GM13976 (cell line): ENCODE measurements around the gene NCSTN.

Experiments used
- DNase-seq: peaks from one replicate; pipeline ENCODE4 v3.0.0; 2012; ENCODE audit warnings: low spot score
- in situ Hi-C: fragments of 300-500 bp; cut with MboI; formaldehyde crosslinking; loops from one replicate; pipeline ENCODE4 v1.12.0; 2022; ENCODE audit warnings: low sequenced_read_pairs, mixed read lengths, inconsistent platforms; ENCODE audit not compliant: unreplicated experiment
- TF ChIP-seq, protein P1 (sequence below): IDR thresholded peaks from 2 replicates; pipeline ENCODE4 v1.5.1; 2012; ENCODE audit warnings: borderline replicate concordance, mild to moderate bottlenecking; ENCODE audit not compliant: insufficient read depth; ENCODE audit errors: extremely low read depth, missing control alignments, control extremely low read depth

Gene NCSTN

DNA sequence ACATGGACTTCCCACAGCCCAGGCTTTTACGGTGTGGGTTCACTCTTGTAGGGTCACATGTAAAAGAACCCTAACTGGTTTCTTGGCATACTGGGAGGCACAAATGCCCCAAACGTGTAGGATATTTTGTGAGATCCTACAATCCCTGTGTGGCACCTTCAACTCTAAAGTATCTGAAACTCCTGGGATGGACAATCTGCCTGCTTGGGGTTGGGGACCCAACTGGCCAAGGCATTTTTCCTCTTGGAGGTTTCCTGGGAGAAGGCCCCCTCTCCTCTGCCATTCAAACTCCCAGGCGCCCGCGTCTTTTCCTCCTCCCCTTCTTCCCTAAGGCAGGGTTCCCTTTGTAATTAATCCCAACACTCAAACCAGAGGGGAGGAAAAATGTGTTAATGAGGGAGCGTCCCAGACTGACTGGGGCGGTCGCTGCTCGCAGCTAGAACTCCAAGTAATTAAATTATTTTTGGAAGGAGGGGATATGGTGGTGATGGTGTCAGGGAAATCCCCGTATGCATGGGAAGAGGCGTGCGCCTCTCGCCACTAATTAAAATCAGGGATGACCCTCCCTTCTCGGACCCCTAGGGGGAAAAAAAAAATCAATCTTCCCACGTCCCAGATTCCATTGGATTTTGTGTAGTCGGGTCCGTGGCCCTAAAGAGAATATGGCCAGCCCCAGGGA lies 56.5 kb downstream of the NCSTN start:
- in situ Hi-C loops: loop anchor here (25.0 kb wide), 1 partner anchor 563 kb away; the partner anchor contains the start of gene ITLN2
- no peak for DNase-seq
- TF ChIP-seq, protein P1, sequence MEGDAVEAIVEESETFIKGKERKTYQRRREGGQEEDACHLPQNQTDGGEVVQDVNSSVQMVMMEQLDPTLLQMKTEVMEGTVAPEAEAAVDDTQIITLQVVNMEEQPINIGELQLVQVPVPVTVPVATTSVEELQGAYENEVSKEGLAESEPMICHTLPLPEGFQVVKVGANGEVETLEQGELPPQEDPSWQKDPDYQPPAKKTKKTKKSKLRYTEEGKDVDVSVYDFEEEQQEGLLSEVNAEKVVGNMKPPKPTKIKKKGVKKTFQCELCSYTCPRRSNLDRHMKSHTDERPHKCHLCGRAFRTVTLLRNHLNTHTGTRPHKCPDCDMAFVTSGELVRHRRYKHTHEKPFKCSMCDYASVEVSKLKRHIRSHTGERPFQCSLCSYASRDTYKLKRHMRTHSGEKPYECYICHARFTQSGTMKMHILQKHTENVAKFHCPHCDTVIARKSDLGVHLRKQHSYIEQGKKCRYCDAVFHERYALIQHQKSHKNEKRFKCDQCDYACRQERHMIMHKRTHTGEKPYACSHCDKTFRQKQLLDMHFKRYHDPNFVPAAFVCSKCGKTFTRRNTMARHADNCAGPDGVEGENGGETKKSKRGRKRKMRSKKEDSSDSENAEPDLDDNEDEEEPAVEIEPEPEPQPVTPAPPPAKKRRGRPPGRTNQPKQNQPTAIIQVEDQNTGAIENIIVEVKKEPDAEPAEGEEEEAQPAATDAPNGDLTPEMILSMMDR: no peak

DNA sequence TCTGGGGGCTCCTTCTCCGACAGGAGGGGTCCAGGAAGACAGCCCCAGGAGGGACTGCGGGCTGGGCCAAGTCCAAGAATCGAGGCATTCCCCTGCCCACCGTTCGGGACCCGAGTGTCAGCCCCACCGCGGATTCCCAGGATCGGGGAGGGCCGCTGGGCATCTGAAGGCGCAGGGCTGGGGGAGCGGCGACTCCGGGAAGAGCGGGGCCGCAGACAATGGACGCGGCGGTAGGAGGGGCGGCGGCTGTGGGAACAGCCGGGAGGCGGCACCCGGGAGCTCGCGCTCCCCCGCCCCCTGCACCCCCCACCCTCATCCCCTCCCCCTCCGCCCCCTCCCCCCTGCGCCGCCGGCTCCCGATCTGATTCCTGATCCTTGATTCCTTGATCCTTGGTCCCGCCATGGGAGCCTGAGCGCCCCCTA lies 57.1 kb downstream of the NCSTN start, which contains the start of gene VANGL2:
Gene VANGL2, plus strand, starts transcription at position 342 of the 423 bp plus-strand sequence. CDS start 15,274 bp downstream, outside the sequence.
- TF ChIP-seq, protein P1: no peak
- peak; percentile 83 for DNase-seq
- in situ Hi-C loops: loop anchor here (25.0 kb wide), 1 partner anchor 562 kb away; the partner anchor contains the start of gene ITLN2

DNA sequence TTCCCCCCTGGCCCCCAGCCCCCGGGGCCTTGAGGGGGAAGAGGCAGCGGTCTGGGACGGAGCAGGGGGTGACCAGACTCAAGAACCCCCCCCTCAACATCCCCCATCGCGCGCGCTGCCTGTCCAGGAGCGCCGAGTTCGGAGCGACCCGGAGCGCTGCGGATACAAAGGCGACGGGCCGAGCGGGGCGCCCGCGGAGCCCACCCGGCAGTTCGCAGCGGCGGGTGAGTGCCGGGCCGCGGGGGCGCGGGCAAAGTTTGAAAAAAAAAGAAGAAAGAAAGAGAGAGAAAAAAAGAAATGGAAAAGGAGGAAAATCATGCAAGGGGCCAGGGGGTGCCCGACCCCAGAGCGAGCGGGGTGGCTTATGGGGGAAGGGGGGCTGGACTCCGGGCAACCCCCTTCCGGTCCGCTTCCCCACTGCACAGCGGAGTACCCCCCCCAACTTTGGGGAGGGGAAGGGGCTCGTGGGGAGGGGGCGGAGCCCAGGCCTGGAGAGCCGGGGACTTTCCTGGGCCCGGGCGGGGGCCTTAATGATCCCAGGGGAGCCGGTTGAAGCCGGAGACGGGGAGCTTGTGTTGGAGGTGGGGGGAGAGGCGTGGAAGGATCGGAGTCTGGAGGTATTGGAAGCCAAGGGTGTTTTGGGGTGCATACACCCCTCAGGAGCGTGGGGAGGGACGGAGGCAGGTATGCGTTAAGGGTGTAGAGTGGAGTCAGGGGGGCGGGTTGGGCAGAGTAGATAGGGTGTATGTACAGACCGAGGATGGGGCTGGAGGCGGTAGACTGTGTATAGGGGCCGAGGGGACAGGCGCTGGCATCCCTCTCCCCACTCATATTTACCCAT lies 57.7 kb downstream of the NCSTN start:
- no peak for DNase-seq
- TF ChIP-seq, protein P1: no peak
- in situ Hi-C loops: loop anchor here (25.0 kb wide), 1 partner anchor 561 kb away; the partner anchor contains the start of gene ITLN2

DNA sequence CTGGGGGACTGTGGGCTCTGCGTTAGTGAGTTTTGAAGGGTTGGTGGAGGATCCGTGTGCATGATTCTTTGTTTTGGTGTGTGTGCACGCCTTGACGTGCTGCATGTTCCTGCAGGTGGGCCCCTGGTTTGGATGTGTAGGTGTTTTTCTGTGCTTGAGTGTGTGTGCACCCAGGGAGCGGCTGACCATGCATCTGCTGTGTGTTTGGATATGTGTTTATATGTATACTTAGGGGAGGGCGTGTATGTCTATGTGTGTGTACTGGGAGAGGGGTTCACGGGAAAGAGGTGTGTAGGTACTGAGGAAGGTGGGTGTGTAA lies 58.3 kb downstream of the NCSTN start:
- in situ Hi-C loops: loop anchor here (25.0 kb wide), 1 partner anchor 561 kb away; the partner anchor contains the start of gene ITLN2
- TF ChIP-seq, protein P1: no peak
- DNase-seq: no peak

DNA sequence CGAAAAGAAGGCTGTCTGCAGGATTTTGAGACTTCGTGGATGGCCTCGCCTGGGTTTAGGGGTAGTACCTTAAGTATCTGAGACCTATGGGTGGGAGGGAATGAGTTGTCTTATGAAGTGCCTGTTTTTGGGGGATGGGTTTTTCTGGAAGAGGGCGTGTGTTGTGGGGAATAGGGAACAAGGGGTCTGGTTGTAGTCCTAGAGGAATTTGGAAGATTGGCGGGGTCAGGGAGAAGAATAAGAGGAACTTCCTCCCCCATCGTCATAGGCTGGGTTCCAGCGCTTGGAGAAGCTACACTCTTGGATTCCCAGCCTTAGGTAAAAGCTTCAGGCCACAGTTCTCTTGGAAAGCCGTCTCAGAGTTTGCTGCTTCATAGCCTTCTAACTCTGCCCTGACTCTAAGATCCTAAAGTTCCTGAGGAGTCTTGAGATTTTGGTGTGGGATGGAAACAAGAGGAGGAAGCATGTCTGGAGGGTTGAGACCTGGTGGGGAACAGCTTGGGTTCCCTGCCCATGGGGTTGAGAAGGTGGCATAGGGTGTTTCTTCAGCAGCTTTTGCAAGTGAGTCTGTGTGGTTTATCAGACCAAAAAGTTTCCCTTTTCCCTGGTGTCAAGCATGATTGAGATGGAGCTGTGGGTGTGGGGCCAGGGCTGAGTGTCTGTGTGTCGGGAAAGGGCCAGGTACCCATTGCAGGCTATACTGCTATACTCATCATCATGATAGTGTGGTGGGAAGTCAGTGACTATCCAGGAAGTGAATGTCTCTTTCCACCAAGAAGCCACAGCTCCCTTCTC lies 59.0 kb downstream of the NCSTN start:
- no peak for DNase-seq
- TF ChIP-seq, protein P1: no peak
- in situ Hi-C loops: loop anchor here (25.0 kb wide), 1 partner anchor 560 kb away; the partner anchor contains the start of gene ITLN2

DNA sequence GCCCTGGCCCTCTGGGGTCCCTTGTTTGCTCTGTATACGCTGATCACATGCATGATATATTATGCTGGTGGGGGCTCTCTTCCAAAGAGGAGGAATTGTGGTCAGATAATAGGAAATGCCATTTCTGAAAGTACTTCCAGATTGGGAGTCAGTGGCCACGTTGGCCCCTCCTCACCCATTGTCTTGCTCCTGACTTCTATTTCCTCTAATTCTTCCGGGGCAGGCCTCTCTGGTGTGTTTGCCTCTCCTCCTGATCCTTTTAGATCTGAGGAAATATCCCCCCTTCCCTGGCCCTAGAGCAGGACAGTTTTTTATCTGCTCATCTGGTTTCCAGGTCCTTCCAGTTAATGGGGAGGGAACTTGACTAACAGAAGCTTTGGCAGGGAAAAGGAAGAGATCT lies 60.1 kb downstream of the NCSTN start:
- in situ Hi-C loops: loop anchor here (25.0 kb wide), 1 partner anchor 559 kb away; the partner anchor contains the start of gene ITLN2
- no peak for DNase-seq
- TF ChIP-seq, protein P1: no peak
